ENCODE data around the gene NEAT1. TPM values are rescaled to one million over a fixed set of nuclear protein-coding genes. Genes with fewer than 3 reads are reported as not detected.
A peak's percentile ranks its signal among the peaks of the same experiment; 100 is the strongest.

Gene NEAT1
- total and polyA plus RNA-seq, 9 of the 15 experiments (the other 6 are each of a cell fraction or from before 2014, with no cell fraction given), result 20.1 to 389 (median 62.8) TPM

DNA sequence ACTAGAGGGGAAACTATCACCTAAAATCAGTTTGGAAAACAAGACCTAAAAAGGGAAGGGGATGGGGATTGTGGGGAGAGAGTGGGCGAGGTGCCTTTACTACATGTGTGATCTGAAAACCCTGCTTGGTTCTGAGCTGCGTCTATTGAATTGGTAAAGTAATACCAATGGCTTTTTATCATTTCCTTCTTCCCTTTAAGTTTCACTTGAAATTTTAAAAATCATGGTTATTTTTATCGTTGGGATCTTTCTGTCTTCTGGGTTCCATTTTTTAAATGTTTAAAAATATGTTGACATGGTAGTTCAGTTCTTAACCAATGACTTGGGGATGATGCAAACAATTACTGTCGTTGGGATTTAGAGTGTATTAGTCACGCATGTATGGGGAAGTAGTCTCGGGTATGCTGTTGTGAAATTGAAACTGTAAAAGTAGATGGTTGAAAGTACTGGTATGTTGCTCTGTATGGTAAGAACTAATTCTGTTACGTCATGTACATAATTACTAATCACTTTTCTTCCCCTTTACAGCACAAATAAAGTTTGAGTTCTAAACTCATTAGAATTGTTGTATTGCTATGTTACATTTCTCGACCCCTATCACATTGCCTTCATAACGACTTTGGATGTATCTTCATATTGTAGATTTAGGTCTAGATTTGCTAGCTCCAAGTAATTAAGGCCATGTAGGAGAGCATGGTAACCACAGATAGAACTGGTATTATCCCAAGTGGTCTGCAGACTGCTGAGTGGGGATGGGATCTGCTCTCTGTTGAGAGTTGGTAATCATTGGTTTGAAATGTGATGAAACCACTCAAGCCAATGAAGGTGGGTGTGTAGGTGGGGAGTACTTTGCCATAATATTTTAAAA, 3.6 kb downstream of the NEAT1 start (continued):
- TF ChIP-seq SP2 (IDR thresholded peaks at IDR 0.05; ENCODE audit: extremely low read depth, low read depth, low read length, poor library complexity, severe bottlenecking) (no peak), GATAD2B (IDR thresholded peaks at IDR 0.05; ENCODE audit: borderline replicate concordance) (no peak), ZNF830 (CRISPR knock-in tag; IDR thresholded peaks at IDR 0.05) (no peak), C11orf30 (IDR thresholded peaks at IDR 0.05; ENCODE audit: low read depth) (no peak), ZFP36 (IDR thresholded peaks at IDR 0.05; ENCODE audit: low read depth, low read length, partially characterized antibody) (no peak), TFAM (CRISPR knock-in tag; conservative IDR thresholded peaks at IDR 0.05) (no peak), RUNX1 (IDR thresholded peaks at IDR 0.05; ENCODE audit: low read depth) (no peak), BRCA1 (IDR thresholded peaks at IDR 0.05) (no peak), BRCA1 (CRISPR knock-in tag; IDR thresholded peaks at IDR 0.05) (no peak), FOXP1 (CRISPR knock-in tag; IDR thresholded peaks at IDR 0.05) (no peak), CSDE1 (IDR thresholded peaks at IDR 0.05) (no peak), RB1 (IDR thresholded peaks at IDR 0.05; ENCODE audit: low read depth) (no peak), MYBL2 (IDR thresholded peaks at IDR 0.05; ENCODE audit: low read depth) (no peak), MYBL2 (CRISPR knock-in tag; IDR thresholded peaks at IDR 0.05; ENCODE audit: borderline replicate concordance) (no peak), SMAD3 (CRISPR knock-in tag; conservative IDR thresholded peaks at IDR 0.05) (no peak), SREBF1 (IDR thresholded peaks at IDR 0.05; ENCODE audit: borderline replicate concordance, low read depth, low read length) (no peak), YBX1 (IDR thresholded peaks at IDR 0.05) (no peak), SRF (CRISPR knock-in tag; IDR thresholded peaks at IDR 0.05) (no peak; a peak in 1 of 4 replicates)
- TF ChIP-seq, protein P1, sequence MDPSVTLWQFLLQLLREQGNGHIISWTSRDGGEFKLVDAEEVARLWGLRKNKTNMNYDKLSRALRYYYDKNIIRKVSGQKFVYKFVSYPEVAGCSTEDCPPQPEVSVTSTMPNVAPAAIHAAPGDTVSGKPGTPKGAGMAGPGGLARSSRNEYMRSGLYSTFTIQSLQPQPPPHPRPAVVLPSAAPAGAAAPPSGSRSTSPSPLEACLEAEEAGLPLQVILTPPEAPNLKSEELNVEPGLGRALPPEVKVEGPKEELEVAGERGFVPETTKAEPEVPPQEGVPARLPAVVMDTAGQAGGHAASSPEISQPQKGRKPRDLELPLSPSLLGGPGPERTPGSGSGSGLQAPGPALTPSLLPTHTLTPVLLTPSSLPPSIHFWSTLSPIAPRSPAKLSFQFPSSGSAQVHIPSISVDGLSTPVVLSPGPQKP (CRISPR knock-in tag; IDR thresholded peaks at IDR 0.05), result no peak
- TF ChIP-seq, protein P2, sequence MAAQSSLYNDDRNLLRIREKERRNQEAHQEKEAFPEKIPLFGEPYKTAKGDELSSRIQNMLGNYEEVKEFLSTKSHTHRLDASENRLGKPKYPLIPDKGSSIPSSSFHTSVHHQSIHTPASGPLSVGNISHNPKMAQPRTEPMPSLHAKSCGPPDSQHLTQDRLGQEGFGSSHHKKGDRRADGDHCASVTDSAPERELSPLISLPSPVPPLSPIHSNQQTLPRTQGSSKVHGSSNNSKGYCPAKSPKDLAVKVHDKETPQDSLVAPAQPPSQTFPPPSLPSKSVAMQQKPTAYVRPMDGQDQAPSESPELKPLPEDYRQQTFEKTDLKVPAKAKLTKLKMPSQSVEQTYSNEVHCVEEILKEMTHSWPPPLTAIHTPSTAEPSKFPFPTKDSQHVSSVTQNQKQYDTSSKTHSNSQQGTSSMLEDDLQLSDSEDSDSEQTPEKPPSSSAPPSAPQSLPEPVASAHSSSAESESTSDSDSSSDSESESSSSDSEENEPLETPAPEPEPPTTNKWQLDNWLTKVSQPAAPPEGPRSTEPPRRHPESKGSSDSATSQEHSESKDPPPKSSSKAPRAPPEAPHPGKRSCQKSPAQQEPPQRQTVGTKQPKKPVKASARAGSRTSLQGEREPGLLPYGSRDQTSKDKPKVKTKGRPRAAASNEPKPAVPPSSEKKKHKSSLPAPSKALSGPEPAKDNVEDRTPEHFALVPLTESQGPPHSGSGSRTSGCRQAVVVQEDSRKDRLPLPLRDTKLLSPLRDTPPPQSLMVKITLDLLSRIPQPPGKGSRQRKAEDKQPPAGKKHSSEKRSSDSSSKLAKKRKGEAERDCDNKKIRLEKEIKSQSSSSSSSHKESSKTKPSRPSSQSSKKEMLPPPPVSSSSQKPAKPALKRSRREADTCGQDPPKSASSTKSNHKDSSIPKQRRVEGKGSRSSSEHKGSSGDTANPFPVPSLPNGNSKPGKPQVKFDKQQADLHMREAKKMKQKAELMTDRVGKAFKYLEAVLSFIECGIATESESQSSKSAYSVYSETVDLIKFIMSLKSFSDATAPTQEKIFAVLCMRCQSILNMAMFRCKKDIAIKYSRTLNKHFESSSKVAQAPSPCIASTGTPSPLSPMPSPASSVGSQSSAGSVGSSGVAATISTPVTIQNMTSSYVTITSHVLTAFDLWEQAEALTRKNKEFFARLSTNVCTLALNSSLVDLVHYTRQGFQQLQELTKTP (IDR thresholded peaks at IDR 0.05; ENCODE audit: low read depth in 1 of 2, partially characterized antibody in 2 of 2), result peak; percentile 71 to 79
- TF ChIP-seq, protein P3, sequence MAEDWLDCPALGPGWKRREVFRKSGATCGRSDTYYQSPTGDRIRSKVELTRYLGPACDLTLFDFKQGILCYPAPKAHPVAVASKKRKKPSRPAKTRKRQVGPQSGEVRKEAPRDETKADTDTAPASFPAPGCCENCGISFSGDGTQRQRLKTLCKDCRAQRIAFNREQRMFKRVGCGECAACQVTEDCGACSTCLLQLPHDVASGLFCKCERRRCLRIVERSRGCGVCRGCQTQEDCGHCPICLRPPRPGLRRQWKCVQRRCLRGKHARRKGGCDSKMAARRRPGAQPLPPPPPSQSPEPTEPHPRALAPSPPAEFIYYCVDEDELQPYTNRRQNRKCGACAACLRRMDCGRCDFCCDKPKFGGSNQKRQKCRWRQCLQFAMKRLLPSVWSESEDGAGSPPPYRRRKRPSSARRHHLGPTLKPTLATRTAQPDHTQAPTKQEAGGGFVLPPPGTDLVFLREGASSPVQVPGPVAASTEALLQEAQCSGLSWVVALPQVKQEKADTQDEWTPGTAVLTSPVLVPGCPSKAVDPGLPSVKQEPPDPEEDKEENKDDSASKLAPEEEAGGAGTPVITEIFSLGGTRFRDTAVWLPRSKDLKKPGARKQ (CRISPR knock-in tag; IDR thresholded peaks at IDR 0.05), result no peak

All from K562 (cell line).